Lower leg skin (tissue), 4 donors: Measurements from ENCODE around the gene ARF1. TPM values are rescaled to one million over a fixed set of nuclear protein-coding genes. Genes with fewer than 3 reads are reported as not detected.

Experiments used
- DNase-seq, 2 donors: peaks; one replicate each; pipeline ENCODE4 v3.0.0-alpha.2; 2019; ENCODE audit warnings: low spot score in 2 of 2
- H3K4me3 ChIP-seq: fragments of 200-600 bp; sonication (generic); 2 replicates; pipeline ENCODE4 v1.5.1; 2017; ENCODE audit warnings: mild to moderate bottlenecking, low read depth; ENCODE audit not compliant: poor library complexity, severe bottlenecking
- CTCF ChIP-seq, 3 donors: fragments of 450-650 bp; IDR thresholded peaks; one replicate each; pipeline ENCODE4 v1.5.1; 2016; ENCODE audit warnings: antibody characterized with exemption in 3 of 3, mild to moderate bottlenecking in 3 of 3, moderate library complexity in 2 of 3
- POLR2A ChIP-seq, 2 donors: fragments of 450-650 bp; IDR thresholded peaks; one replicate each; pipeline ENCODE4 v1.6.1; 2016 to 2017; ENCODE audit warnings: antibody characterized with exemption in 2 of 2, mild to moderate bottlenecking in 1 of 2, moderate library complexity in 1 of 2
- WGBS, 2 donors: methylation state at CpG; one replicate each; pipeline ENCODE4 v1.1.5; 2018; 5-methylcytosine and 5-hydroxymethylcytosine counted together
- intact Hi-C: fragments of 100-400 bp; cut with DNase I; formaldehyde crosslinking; loops from one replicate; pipeline ENCODE4 v1.15.0; 2023; ENCODE audit warnings: low total_unique reads
- total RNA-seq, 4 donors: library from RNA; depleted of rRNA; stranded (reverse); fragments of >200 nt; gene quantifications; one replicate each; pipeline ENCODE4 v1.1.0, GENCODE V29; 2016

ARF1 gene
- total RNA-seq, 4 donors from 2014 or later, result 242 to 326 (median 317) TPM

- intact Hi-C loops, result loop anchor here (5.0 kb wide), 1 partner anchor 302 kb away; no protein-coding TSS in a partner anchor
- WGBS, 2 donors, result 88 to 89% methylated on average over 7 of the region's 7 CpGs
- DNase-seq, result no peak
- no peak overlapping the region for H3K4me3 ChIP-seq
- TF ChIP-seq POLR2A (IDR thresholded peaks at IDR 0.05) (no peak), CTCF (IDR thresholded peaks at IDR 0.05) (no peak)
Measured at GRCh38 chr1:228079601-228080263, 2.8 kb upstream of the ARF1 start.

- H3K4me3 ChIP-seq, result no peak overlapping the region
- 71 to 72% methylated on average over 7 of the region's 7 CpGs for WGBS, 2 donors
- TF ChIP-seq POLR2A (IDR thresholded peaks at IDR 0.05) (no peak), CTCF (IDR thresholded peaks at IDR 0.05) (no peak)
- DNase-seq, result no peak
- intact Hi-C loops, result no loop called here
Measured at GRCh38 chr1:228081144-228081543, 1.4 kb upstream of the ARF1 start.

GRCh38 chr1:228081578-228082213, 812 bp upstream of the ARF1 start:
- intact Hi-C loops, result no loop called here
- 10 to 13% methylated on average over 19 to 25 of the region's 31 CpGs for WGBS, 2 donors
- no peak for DNase-seq
- peak overlapping the region; percentile 56 for H3K4me3 ChIP-seq
- TF ChIP-seq CTCF (IDR thresholded peaks at IDR 0.05) (no peak), POLR2A (IDR thresholded peaks at IDR 0.05) (no peak)

- H3K4me3 ChIP-seq, result peak overlapping the region; percentile 99
- WGBS, 2 donors, result 1% methylated on average over 30 to 41 of the region's 79 CpGs
- intact Hi-C loops, result no loop called here
- peak; percentile 58 to 94 for DNase-seq
- TF ChIP-seq CTCF (IDR thresholded peaks at IDR 0.05) (no peak), POLR2A (IDR thresholded peaks at IDR 0.05) (no peak)
Measured at GRCh38 chr1:228082918-228083870, 686 bp downstream of the ARF1 start.

GRCh38 chr1:228083871-228084278, 1.4 kb downstream of the ARF1 start:
- peak overlapping the region; percentile 99 for H3K4me3 ChIP-seq
- TF ChIP-seq POLR2A (IDR thresholded peaks at IDR 0.05) (no peak), CTCF (IDR thresholded peaks at IDR 0.05) (no peak)
- intact Hi-C loops, result no loop called here
- WGBS, 2 donors, result 1 to 2% methylated on average over 17 of the region's 17 CpGs
- DNase-seq, result no peak
